Measurements from ENCODE around the gene IRX4.

DNA sequence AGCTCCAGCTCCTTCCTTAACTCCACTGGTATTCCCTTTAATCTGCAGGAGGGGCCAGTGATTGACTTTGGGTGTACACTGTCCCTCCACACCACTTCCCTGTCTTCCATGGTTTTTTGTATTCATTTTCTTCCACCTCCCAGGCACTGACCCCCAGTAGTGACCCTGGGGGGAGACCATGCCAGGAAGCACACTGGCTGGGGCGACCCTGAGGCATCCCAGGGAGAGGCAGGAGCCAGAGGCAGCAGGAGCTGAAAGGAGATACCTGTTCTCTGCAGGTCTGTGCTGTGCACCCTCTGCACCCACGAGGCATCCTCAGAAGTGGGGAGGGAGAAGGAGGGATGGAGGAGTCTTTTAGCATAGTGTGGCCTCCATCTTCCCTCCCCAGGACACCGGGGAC, 27.6 kb downstream of the IRX4 start:
- TF ChIP-seq, protein P1, sequence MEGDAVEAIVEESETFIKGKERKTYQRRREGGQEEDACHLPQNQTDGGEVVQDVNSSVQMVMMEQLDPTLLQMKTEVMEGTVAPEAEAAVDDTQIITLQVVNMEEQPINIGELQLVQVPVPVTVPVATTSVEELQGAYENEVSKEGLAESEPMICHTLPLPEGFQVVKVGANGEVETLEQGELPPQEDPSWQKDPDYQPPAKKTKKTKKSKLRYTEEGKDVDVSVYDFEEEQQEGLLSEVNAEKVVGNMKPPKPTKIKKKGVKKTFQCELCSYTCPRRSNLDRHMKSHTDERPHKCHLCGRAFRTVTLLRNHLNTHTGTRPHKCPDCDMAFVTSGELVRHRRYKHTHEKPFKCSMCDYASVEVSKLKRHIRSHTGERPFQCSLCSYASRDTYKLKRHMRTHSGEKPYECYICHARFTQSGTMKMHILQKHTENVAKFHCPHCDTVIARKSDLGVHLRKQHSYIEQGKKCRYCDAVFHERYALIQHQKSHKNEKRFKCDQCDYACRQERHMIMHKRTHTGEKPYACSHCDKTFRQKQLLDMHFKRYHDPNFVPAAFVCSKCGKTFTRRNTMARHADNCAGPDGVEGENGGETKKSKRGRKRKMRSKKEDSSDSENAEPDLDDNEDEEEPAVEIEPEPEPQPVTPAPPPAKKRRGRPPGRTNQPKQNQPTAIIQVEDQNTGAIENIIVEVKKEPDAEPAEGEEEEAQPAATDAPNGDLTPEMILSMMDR (IDR thresholded peaks at IDR 0.05) = no peak
- TF ChIP-seq EP300 (IDR thresholded peaks at IDR 0.05) = no peak

All from tibial nerve (tissue), 4 donors.